Dedifferentiated amniotic fluid mesenchymal stem cell (primary cell): ENCODE results near the gene SFPQ.
"Not testable (repeated sequence)": the region's sequence is repeated elsewhere in the genome, so short reads cannot be mapped to it uniquely, and the experiment has no call there.

ENCODE experiments used
- DNase-seq: peaks from one replicate; pipeline ENCODE4 v3.0.0-alpha.2; 2016; ENCODE audit errors: extremely low spot score

The SFPQ gene

DNA sequence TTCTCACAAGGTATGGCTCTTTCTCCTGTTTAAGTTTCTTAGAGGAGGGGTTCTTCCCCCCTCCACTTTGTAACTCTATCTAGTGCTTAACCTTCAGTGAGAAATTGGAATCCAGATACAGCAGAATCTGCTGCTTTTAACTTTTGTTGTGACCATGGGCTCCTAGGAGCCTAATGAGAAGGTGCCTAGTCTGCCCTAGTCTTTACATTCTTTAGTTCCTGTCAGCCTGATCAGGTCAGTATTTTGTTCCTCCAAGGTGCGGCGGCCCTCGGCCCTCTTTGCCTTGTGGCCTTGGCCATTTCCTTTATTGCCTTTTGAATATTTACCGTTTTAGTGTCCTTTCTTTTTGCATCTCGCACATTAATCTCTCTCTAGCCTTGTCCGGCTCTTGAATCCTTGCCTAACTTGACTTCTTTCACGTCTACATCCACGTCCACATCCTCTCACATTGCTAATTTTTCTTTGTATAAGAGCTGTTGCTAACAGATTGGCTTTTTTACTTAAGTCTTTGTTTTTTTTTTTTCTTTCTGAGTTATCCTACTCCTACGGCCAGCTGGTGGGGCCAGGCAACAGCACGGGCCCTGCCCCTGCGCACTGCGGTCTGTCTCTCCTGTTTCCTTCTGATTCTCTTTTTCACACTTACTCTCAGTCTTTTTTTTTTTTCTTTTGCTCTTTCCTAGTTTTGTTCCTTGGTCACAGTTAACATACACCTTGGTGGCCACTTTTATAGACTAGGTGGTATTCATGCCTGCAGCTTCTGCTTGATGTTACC is 49.0 kb downstream of the SFPQ start:
- DNase-seq, result no peak

DNA sequence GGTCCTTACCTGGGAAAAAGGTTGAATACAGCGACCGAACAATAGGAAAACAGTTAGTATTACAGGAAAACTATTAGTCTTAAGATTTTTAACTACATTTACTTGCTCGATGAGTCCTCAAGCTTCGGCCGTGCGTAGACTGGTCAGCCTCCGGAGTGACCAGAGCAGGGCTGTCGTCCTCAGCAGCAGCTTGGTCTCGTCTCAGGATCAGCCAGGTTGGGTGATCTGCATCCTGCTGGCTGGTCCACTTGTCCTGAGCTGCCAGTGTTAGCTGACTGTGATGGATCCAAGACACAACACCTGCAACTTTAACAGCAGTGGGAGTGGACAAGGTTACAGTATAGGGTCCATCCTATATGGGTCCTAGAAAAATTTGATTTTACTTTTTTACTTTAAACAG is 50.2 kb downstream of the SFPQ start:
- DNase-seq, result not testable (repeated sequence)

DNA sequence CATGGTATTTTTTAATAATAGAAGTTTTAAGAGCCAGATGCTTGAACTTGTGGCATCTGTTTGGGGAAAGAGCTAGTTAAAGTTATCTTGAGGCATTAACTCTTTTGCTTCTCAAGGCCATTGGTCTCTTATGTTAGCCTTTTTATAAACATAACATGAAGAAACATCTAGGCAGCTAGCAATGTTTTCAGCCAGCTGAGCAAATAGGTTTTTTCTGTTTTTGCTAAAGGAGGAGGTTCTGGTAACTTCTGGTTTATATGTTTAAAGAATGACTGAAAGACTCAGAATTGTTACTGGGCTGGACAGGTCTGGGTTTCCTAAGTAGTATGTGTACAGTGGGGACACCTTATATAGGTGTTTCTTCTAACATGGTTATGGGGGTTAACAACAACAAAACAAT is 50.7 kb downstream of the SFPQ start:
- not testable (repeated sequence) for DNase-seq

DNA sequence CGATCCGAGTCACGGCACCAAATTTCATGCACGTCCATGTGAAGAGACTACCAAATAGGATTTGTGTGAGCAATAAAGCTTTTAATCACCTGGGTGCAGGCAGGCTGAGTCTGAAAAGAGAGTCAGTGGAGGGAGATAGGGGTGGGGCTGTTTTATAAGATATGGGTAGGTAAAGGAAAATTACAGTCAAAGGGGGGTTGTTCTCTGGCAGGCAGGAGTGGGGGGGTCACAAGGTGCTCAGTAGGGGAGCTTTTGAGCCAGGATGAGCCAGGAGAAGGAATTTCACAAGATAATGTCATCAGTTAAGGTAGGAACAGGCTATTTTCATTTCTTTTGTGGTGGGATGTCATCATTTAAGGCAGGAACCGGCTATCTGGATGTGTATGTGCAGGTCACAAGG is 55.4 kb downstream of the SFPQ start:
- not testable (repeated sequence) for DNase-seq

DNA sequence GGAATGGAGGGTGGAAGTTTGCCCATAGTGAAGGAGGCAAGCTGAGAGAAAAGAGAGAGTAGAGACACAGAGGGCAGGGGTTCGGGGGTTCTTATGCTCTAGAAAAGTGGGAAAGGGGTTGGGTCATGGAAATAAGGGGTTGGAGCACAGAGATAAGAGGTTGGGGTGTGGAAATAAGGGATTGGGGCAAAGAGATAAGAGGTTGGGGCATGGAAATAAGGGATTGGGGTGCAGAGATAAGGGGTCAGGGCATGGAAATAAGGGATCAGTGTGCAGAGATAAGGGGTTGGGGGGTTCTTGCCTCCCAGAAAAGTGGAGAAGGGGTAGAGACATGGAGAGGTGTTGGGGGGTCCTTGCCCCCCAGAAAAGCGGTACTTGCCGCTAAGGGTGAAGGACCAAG is 56.2 kb downstream of the SFPQ start:
- no peak for DNase-seq
